ENCODE measurements around the gene CORIN. TPM values are rescaled to one million over a fixed set of nuclear protein-coding genes. Genes with fewer than 3 reads are reported as not detected.

Gene CORIN
- total and polyA plus RNA-seq, 5 donors from 2014 or later, result 0.64 TPM; not detected in 4

DNA sequence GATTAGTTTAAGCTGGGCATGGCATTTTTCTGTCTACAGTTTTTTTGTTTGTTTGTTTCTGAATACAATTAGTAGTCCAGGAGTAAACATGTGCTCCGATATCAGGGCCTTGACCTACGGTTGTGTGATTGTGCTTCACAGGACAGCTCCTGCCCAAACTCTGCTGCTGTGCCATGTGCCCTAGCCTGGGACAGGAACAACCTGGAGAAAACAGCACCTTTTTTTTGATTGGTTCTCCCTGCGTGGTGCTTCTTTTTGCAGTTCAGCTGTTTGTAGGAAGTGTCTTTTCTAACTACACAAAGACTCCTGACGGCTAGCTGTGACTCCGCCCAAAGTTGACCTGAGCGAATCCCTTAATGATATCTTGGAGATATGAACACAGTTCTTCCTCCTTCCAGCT is 194.0 kb downstream of the CORIN start:
- no peak overlapping the region for H3K4me3 ChIP-seq (ENCODE audit: low read depth, low read length)
- ATAC-seq (ENCODE audit: low read depth in 2 of 2) (no peak), DNase-seq (no peak)
- H3K27ac Mint-ChIP-seq, result no peak overlapping the region
- H3K36me3 ChIP-seq (ENCODE audit: control insufficient read depth, insufficient read depth, low read length), result no peaks in the 10 kb centered on the region
- H3K9me3 Mint-ChIP-seq, result no peaks in the 10 kb centered on the region
- H3K9me3 ChIP-seq (ENCODE audit: control insufficient read depth in 2 of 2, low read length in 2 of 2), result no peaks in the 10 kb centered on the region
- H3K27me3 ChIP-seq (ENCODE audit: control insufficient read depth, insufficient read depth, low read length), result no peaks in the 10 kb centered on the region
- no peak overlapping the region for H3K27ac ChIP-seq (ENCODE audit: insufficient read depth, low read length, poor library complexity, severe bottlenecking)
- H3K4me1 Mint-ChIP-seq, result no peaks in the 10 kb centered on the region
- no peaks in the 10 kb centered on the region for H3K4me1 ChIP-seq (ENCODE audit: control insufficient read depth, insufficient read depth, low read length, poor library complexity, severe bottlenecking)
- no peak overlapping the region for H3K4me3 Mint-ChIP-seq
- no peaks in the 10 kb centered on the region for H3K36me3 Mint-ChIP-seq
- peaks cover 5% of the 10 kb centered on the region for H3K27me3 Mint-ChIP-seq

DNA sequence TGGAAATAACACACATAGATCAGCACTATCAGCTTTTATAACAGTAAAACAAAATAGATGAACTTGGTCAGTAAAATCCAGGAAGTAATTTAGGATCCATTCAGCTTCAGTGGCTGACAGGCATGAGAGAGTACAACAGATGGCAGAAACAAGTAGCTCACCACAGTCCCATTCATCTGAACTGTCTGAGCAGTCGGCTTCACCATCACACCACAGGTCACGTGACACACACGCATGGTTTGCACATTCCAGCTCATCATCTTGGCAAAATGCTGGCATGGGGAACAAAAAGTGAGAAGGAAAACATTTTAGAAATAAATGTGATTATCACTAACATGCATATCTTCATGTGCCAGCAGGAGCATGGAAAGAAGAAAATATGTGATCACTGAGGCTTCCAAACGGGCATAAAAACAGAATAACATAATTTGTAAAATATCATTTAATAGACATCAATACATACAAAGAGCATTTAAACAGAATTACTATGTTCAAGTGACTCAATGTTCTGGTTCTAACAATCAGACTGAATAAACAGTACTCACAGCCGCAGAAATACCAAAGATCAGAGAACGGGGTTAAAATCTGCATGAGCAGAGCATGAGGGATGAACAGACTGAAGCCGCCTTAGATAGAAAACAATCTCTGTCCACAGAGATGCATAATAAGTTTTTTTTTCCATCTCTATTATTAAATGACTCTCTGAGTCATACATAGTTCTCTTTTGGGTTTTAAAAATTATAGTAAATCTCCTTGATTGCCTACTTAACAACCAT is 194.7 kb downstream of the CORIN start:
- H3K4me1 ChIP-seq (ENCODE audit: control insufficient read depth, insufficient read depth, low read length, poor library complexity, severe bottlenecking), result no peaks in the 10 kb centered on the region
- ATAC-seq (ENCODE audit: low read depth in 2 of 2), result no peak
- no peak overlapping the region for H3K4me3 ChIP-seq (ENCODE audit: low read depth, low read length)
- Mint-ChIP-seq H3K27me3 (peaks cover 5% of the 10 kb centered on the region), H3K27ac (no peak overlapping the region), H3K4me3 (no peak overlapping the region), H3K9me3 (peaks cover 0 to 3% (median 0%) of the 10 kb centered on the region in 7 donors), H3K4me1 (no peaks in the 10 kb centered on the region), H3K36me3 (no peaks in the 10 kb centered on the region)
- H3K27me3 ChIP-seq (ENCODE audit: control insufficient read depth, insufficient read depth, low read length), result no peaks in the 10 kb centered on the region
- no peaks in the 10 kb centered on the region for H3K36me3 ChIP-seq (ENCODE audit: control insufficient read depth, insufficient read depth, low read length)
- no peak for DNase-seq
- H3K9me3 ChIP-seq (ENCODE audit: control insufficient read depth in 2 of 2, low read length in 2 of 2), result no peaks in the 10 kb centered on the region
- H3K27ac ChIP-seq (ENCODE audit: insufficient read depth, low read length, poor library complexity, severe bottlenecking), result no peak overlapping the region

DNA sequence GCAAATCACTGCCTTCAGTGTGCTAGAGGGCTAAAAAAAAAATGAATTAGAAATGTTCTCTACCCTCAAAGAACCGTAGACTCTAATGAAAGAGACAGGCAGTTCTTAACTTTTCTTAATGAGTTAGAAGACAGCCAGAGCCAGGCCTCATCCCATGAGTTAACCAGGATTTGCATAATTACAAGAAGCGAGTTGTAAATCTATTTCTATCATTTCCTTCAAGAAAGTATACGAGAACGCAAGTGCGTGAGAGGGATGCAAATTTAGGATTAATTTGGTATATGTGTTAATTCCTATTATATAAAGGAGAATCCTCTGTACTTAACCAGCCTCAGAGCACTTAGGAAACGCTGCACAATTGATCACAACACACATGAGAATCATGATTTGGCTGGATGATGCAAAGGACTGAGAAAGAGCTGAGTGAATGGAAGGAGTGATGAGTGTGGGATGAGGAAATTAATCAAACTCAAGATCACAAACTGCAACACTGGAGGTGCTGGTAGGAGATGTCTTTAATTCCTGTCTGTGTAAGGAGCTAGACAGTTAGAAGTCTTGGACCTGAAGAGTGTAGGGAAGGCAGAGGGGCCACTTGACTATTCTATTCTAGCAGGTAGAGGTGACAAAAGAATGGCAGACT is 195.6 kb downstream of the CORIN start:
- Histone ChIP-seq H3K27ac (ENCODE audit: insufficient read depth, low read length, poor library complexity, severe bottlenecking) (no peak overlapping the region), H3K36me3 (ENCODE audit: control insufficient read depth, insufficient read depth, low read length) (no peaks in the 10 kb centered on the region), H3K27me3 (ENCODE audit: control insufficient read depth, insufficient read depth, low read length) (no peaks in the 10 kb centered on the region), H3K9me3 (ENCODE audit: control insufficient read depth in 2 of 2, low read length in 2 of 2) (no peaks in the 10 kb centered on the region), H3K4me1 (ENCODE audit: control insufficient read depth, insufficient read depth, low read length, poor library complexity, severe bottlenecking) (no peaks in the 10 kb centered on the region), H3K4me3 (ENCODE audit: low read depth, low read length) (no peak overlapping the region)
- no peaks in the 10 kb centered on the region for H3K36me3 Mint-ChIP-seq
- H3K27ac Mint-ChIP-seq, result no peak overlapping the region
- peaks cover 5% of the 10 kb centered on the region for H3K27me3 Mint-ChIP-seq
- no peak for ATAC-seq (ENCODE audit: low read depth in 2 of 2)
- H3K9me3 Mint-ChIP-seq, result peaks cover 0 to 4% (median 0%) of the 10 kb centered on the region in 7 donors
- no peak overlapping the region for H3K4me3 Mint-ChIP-seq
- DNase-seq, result no peak
- H3K4me1 Mint-ChIP-seq, result no peaks in the 10 kb centered on the region

DNA sequence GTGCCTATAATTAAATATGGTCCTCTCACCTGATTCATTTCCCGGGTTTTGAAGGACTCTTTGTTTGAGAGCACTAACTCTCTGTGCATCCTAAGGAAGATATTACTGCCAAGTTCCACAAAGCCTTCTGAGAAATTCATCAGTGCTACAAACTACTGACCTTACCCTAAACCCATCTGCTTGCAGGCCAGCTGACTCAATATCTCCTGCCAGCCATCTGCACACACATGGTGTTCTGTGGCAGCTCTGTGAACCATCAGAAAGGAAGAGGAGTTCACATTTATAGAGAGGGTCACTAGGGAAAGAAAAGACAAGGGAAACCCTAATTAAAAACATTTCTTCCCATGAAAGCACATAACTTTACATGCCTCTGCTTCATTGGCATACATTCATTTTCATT is 196.1 kb downstream of the CORIN start:
- Histone ChIP-seq H3K4me1 (ENCODE audit: control insufficient read depth, insufficient read depth, low read length, poor library complexity, severe bottlenecking) (no peaks in the 10 kb centered on the region), H3K9me3 (ENCODE audit: control insufficient read depth in 2 of 2, low read length in 2 of 2) (no peaks in the 10 kb centered on the region), H3K27ac (ENCODE audit: insufficient read depth, low read length, poor library complexity, severe bottlenecking) (no peak overlapping the region), H3K27me3 (ENCODE audit: control insufficient read depth, insufficient read depth, low read length) (no peaks in the 10 kb centered on the region), H3K36me3 (ENCODE audit: control insufficient read depth, insufficient read depth, low read length) (no peaks in the 10 kb centered on the region), H3K4me3 (ENCODE audit: low read depth, low read length) (no peak overlapping the region)
- Mint-ChIP-seq H3K4me1 (no peaks in the 10 kb centered on the region), H3K9me3 (peaks cover 0 to 7% (median 0%) of the 10 kb centered on the region in 7 donors), H3K36me3 (no peaks in the 10 kb centered on the region), H3K27me3 (peaks cover 4% of the 10 kb centered on the region), H3K27ac (no peak overlapping the region), H3K4me3 (no peak overlapping the region)
- ATAC-seq (ENCODE audit: low read depth in 2 of 2) (no peak), DNase-seq (no peak)

DNA sequence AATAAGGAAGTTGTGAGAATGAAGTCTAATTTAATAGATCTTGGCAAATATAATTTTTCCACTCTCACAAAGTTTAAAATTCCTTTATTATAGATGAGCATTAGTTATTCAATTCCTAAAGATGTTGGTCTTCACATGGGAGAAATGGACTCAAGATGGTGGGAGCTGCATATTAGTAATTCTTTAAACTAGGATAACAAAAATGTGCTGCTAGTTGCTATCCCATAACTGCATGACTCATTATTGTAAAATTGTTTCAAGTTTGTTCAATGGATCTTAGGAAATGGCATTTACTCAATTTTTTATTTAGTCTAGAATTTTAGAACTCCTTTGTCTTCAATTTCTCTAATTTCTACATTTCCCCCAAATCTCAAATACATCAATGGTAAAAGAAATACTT is 197.0 kb downstream of the CORIN start:
- H3K27ac ChIP-seq (ENCODE audit: insufficient read depth, low read length, poor library complexity, severe bottlenecking), result no peak overlapping the region
- Mint-ChIP-seq H3K9me3 (peaks cover 0 to 10% (median 0%) of the 10 kb centered on the region in 7 donors), H3K36me3 (no peaks in the 10 kb centered on the region), H3K4me3 (no peak overlapping the region), H3K27me3 (peaks cover 4% of the 10 kb centered on the region), H3K27ac (no peak overlapping the region), H3K4me1 (no peaks in the 10 kb centered on the region)
- H3K4me1 ChIP-seq (ENCODE audit: control insufficient read depth, insufficient read depth, low read length, poor library complexity, severe bottlenecking), result no peaks in the 10 kb centered on the region
- ATAC-seq (ENCODE audit: low read depth in 2 of 2) (no peak), DNase-seq (no peak)
- H3K9me3 ChIP-seq (ENCODE audit: control insufficient read depth in 2 of 2, low read length in 2 of 2), result no peaks in the 10 kb centered on the region
- no peak overlapping the region for H3K4me3 ChIP-seq (ENCODE audit: low read depth, low read length)
- no peaks in the 10 kb centered on the region for H3K27me3 ChIP-seq (ENCODE audit: control insufficient read depth, insufficient read depth, low read length)
- no peaks in the 10 kb centered on the region for H3K36me3 ChIP-seq (ENCODE audit: control insufficient read depth, insufficient read depth, low read length)

DNA sequence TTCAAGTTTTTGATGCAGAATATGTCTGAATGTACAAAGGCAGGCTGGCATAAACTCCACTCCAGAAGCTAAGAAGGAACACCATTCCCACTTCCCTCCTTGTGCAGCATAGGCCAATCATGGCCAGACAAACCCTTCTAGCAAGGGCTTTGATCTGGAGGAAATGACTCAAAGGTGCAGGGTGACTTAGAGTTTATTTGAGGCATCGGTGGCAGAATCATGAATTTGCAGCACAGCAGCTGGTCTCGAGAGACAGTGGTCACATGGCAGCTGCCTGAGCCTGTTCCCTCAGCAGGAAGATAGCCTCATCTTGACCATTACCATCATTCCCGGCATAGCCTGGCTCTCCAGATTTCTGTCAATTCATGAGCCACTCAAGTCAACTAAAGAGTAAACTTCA is 198.3 kb downstream of the CORIN start:
- no peak for DNase-seq
- Mint-ChIP-seq H3K4me3 (no peak overlapping the region), H3K9me3 (peaks cover 0 to 10% (median 0%) of the 10 kb centered on the region in 7 donors), H3K36me3 (no peaks in the 10 kb centered on the region), H3K4me1 (no peaks in the 10 kb centered on the region), H3K27me3 (peaks cover 9% of the 10 kb centered on the region), H3K27ac (no peak overlapping the region)
- no peak overlapping the region for H3K27ac ChIP-seq (ENCODE audit: insufficient read depth, low read length, poor library complexity, severe bottlenecking)
- no peaks in the 10 kb centered on the region for H3K4me1 ChIP-seq (ENCODE audit: control insufficient read depth, insufficient read depth, low read length, poor library complexity, severe bottlenecking)
- no peak for ATAC-seq (ENCODE audit: low read depth in 2 of 2)
- no peaks in the 10 kb centered on the region for H3K9me3 ChIP-seq (ENCODE audit: control insufficient read depth in 2 of 2, low read length in 2 of 2)
- H3K36me3 ChIP-seq (ENCODE audit: control insufficient read depth, insufficient read depth, low read length), result no peaks in the 10 kb centered on the region
- no peak overlapping the region for H3K4me3 ChIP-seq (ENCODE audit: low read depth, low read length)
- no peaks in the 10 kb centered on the region for H3K27me3 ChIP-seq (ENCODE audit: control insufficient read depth, insufficient read depth, low read length)

DNA sequence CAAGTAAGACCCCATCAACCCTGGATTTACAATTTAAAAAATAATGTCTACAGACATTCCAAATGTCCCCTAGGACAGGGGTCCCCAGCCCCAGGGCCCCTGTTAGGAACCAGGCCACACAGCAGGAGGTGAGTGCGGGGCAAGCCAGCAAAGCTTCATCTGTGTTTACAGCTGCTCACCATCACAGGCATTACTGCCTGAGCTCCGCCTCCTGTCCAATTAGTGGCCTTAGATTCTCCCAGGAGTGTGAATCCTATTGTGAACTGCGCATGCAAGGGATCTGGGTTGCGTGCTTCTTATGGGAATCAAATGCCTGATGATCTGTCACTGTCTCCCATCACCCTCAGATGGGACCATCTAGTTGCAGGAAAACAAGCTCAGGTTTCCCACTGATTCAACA is 206.7 kb downstream of the CORIN start:
- no peak for DNase-seq
- H3K4me3 ChIP-seq (ENCODE audit: low read depth, low read length), result no peak overlapping the region
- no peaks in the 10 kb centered on the region for H3K36me3 Mint-ChIP-seq
- H3K27me3 Mint-ChIP-seq, result peaks cover 9% of the 10 kb centered on the region
- no peaks in the 10 kb centered on the region for H3K36me3 ChIP-seq (ENCODE audit: control insufficient read depth, insufficient read depth, low read length)
- no peaks in the 10 kb centered on the region for H3K4me1 ChIP-seq (ENCODE audit: control insufficient read depth, insufficient read depth, low read length, poor library complexity, severe bottlenecking)
- no peak overlapping the region for H3K27ac ChIP-seq (ENCODE audit: insufficient read depth, low read length, poor library complexity, severe bottlenecking)
- no peaks in the 10 kb centered on the region for H3K27me3 ChIP-seq (ENCODE audit: control insufficient read depth, insufficient read depth, low read length)
- no peak overlapping the region for H3K4me3 Mint-ChIP-seq
- no peak for ATAC-seq (ENCODE audit: low read depth in 2 of 2)
- H3K4me1 Mint-ChIP-seq, result no peaks in the 10 kb centered on the region
- no peaks in the 10 kb centered on the region for H3K9me3 ChIP-seq (ENCODE audit: control insufficient read depth in 2 of 2, low read length in 2 of 2)
- no peak overlapping the region for H3K27ac Mint-ChIP-seq
- H3K9me3 Mint-ChIP-seq, result peaks cover 0 to 2% (median 0%) of the 10 kb centered on the region in 7 donors

DNA sequence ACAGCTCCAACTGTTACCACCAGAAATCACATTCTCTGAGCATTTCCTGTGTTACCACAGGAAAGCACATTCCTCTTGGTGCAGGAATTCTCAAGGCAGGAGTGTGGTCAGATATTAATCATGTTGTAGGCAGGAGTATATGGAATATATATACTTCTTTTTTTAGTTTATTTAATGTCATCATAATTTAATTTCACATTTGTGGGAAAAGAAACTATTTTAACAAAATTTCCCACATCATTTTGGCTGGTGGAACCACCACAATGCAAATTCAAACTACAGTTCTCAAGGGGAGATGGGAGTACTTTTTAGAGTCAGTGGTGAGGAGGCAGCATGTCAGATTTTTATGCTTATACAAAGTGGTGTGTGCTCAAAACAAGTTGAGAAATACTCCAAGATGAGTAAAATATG is 213.8 kb downstream of the CORIN start:
- no peaks in the 10 kb centered on the region for H3K9me3 Mint-ChIP-seq

More for the DNA sequence above, 213.8 kb downstream of the CORIN start:
- no peak for DNase-seq
- H3K27me3 Mint-ChIP-seq, result no peaks in the 10 kb centered on the region
- no peaks in the 10 kb centered on the region for H3K27me3 ChIP-seq (ENCODE audit: control insufficient read depth, insufficient read depth, low read length)
- no peak overlapping the region for H3K4me3 ChIP-seq (ENCODE audit: low read depth, low read length)
- no peaks in the 10 kb centered on the region for H3K4me1 Mint-ChIP-seq
- H3K4me3 Mint-ChIP-seq, result no peak overlapping the region
- no peak overlapping the region for H3K27ac Mint-ChIP-seq
- no peaks in the 10 kb centered on the region for H3K4me1 ChIP-seq (ENCODE audit: control insufficient read depth, insufficient read depth, low read length, poor library complexity, severe bottlenecking)
- no peaks in the 10 kb centered on the region for H3K9me3 ChIP-seq (ENCODE audit: control insufficient read depth in 2 of 2, low read length in 2 of 2)
- H3K27ac ChIP-seq (ENCODE audit: insufficient read depth, low read length, poor library complexity, severe bottlenecking), result no peak overlapping the region
- H3K36me3 Mint-ChIP-seq, result no peaks in the 10 kb centered on the region
- no peak for ATAC-seq (ENCODE audit: low read depth in 2 of 2)
- H3K36me3 ChIP-seq (ENCODE audit: control insufficient read depth, insufficient read depth, low read length), result no peaks in the 10 kb centered on the region
